Hepatocyte (in vitro differentiated cells): Measurements from ENCODE around the gene CTBP2. TPM values are rescaled to one million over a fixed set of nuclear protein-coding genes. Genes with fewer than 3 reads are reported as not detected.

ENCODE experiments used
- DNase-seq: peaks from one replicate; pipeline ENCODE4 v3.0.0-alpha.2; 2016; ENCODE audit warnings: low spot score
- H2AFZ ChIP-seq: fragments of 200-600 bp; sonication (generic); 2 replicates; pipeline ENCODE4 v1.6.0; 2016; ENCODE audit warnings: antibody characterized with exemption, mild to moderate bottlenecking
- H3K27ac ChIP-seq: fragments of 200-600 bp; sonication (generic); 2 replicates; pipeline ENCODE4 v1.5.1; 2016; ENCODE audit warnings: mild to moderate bottlenecking
- H3K27me3 ChIP-seq: fragments of 200-600 bp; sonication (generic); 2 replicates; pipeline ENCODE4 v1.6.1; 2016
- H3K36me3 ChIP-seq: fragments of 200-600 bp; sonication (generic); replicated peaks from 2 replicates; pipeline ENCODE4 v1.5.1; 2016; ENCODE audit warnings: low read depth; ENCODE audit not compliant: insufficient read depth
- H3K4me1 ChIP-seq: fragments of 200-600 bp; sonication (generic); 2 replicates; pipeline ENCODE4 v1.5.1; 2016; ENCODE audit warnings: mild to moderate bottlenecking, moderate library complexity; ENCODE audit not compliant: insufficient read depth
- H3K4me2 ChIP-seq: fragments of 200-600 bp; sonication (generic); 2 replicates; pipeline ENCODE4 v1.6.0; 2016
- H3K4me3 ChIP-seq: fragments of 200-600 bp; sonication (generic); 2 replicates; pipeline ENCODE4 v1.5.1; 2016; ENCODE audit warnings: mild to moderate bottlenecking
- H3K79me2 ChIP-seq: fragments of 200-600 bp; sonication (generic); 2 replicates; pipeline ENCODE4 v1.6.0; 2017; ENCODE audit warnings: mild to moderate bottlenecking
- H3K9me2 ChIP-seq: fragments of 200-600 bp; sonication (generic); replicated peaks from 2 replicates; pipeline ENCODE4 v1.6.0; 2017; ENCODE audit warnings: mild to moderate bottlenecking; ENCODE audit not compliant: insufficient read depth
- H3K9me3 ChIP-seq: fragments of 200-600 bp; sonication (generic); 2 replicates; pipeline ENCODE4 v1.5.1; 2016; ENCODE audit warnings: low read depth, mild to moderate bottlenecking
- H4K20me1 ChIP-seq: fragments of 200-600 bp; sonication (generic); 2 replicates; pipeline ENCODE4 v1.6.0; 2016; ENCODE audit warnings: mild to moderate bottlenecking; ENCODE audit not compliant: insufficient read depth, poor library complexity, severe bottlenecking
- EZH2 ChIP-seq: fragments of 200-600 bp; sonication (generic); IDR thresholded peaks from 2 replicates; pipeline ENCODE4 v1.6.1; 2016; ENCODE audit warnings: antibody characterized with exemption, mild to moderate bottlenecking, borderline replicate concordance
- EZH2phosphoT487 ChIP-seq: fragments of 200-600 bp; sonication (generic); IDR thresholded peaks from one replicate; pipeline ENCODE4 v1.6.1; 2018; ENCODE audit warnings: antibody characterized with exemption, mild to moderate bottlenecking, low read depth, moderate library complexity; ENCODE audit not compliant: unreplicated experiment, severe bottlenecking
- WGBS: methylation state at CpG from one replicate; pipeline ENCODE4 v1.1.6; 2016; ENCODE audit warnings: low lambda C conversion rate; ENCODE audit errors: missing lambda C conversion rate; 5-methylcytosine and 5-hydroxymethylcytosine counted together
- polyA plus RNA-seq: library from polyadenylated mRNA; unstranded; fragments of >200 nt; fragmentation: Nextera tagmentation; extraction: Ambion mirVana; gene quantifications from 2 replicates; pipeline ENCODE4 v1.2.1, GENCODE V29; 2016
- total RNA-seq: library from RNA; depleted of rRNA; stranded (reverse); fragments of >200 nt; gene quantifications from 2 replicates; pipeline ENCODE4 v1.2.3, GENCODE V29; 2014
- TF ChIP-seq, protein P1 (sequence below): fragments of 200-600 bp; sonication (generic); IDR thresholded peaks from 2 replicates; pipeline ENCODE4 v1.5.1; 2016; ENCODE audit warnings: antibody characterized with exemption, mild to moderate bottlenecking; ENCODE audit not compliant: poor library complexity

CTBP2 gene
- total and polyA plus RNA-seq, 2 experiments from 2014 or later, result 61.3 to 81.0 TPM

DNA sequence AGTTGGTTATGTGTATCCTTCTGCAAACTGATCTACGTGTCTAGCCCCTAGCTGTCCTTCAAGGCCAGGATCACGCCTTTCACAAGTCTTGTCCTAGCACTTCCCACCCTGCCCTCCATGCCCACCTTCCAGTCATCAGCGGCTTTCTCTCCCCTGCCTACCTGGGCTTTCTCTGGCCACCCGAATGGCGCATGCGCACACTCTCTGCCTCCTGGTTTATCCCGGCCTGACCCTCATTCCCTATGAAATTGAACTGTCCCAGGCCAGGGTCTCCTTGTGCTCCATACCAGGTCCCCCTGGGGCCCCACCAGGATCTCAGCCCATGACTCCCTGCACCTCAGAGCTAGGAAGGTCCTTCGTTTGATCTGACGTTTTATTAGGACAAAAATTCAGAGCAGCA lies 31.6 kb upstream of the CTBP2 start:
- Histone ChIP-seq H3K27me3 (no peaks in the 10 kb centered on the region), H3K9me3 (no peaks in the 10 kb centered on the region), H4K20me1 (no peaks in the 10 kb centered on the region), H3K27ac (no peak overlapping the region), H3K9me2 (no peaks in the 10 kb centered on the region), H3K36me3 (no peaks in the 10 kb centered on the region), H2AFZ (no peak overlapping the region), H3K4me3 (no peak overlapping the region), H3K79me2 (no peaks in the 10 kb centered on the region), H3K4me2 (no peak overlapping the region), H3K4me1 (no peaks in the 10 kb centered on the region)
- 92% methylated on average over 9 of the region's 9 CpGs for WGBS
- TF ChIP-seq, protein P1, sequence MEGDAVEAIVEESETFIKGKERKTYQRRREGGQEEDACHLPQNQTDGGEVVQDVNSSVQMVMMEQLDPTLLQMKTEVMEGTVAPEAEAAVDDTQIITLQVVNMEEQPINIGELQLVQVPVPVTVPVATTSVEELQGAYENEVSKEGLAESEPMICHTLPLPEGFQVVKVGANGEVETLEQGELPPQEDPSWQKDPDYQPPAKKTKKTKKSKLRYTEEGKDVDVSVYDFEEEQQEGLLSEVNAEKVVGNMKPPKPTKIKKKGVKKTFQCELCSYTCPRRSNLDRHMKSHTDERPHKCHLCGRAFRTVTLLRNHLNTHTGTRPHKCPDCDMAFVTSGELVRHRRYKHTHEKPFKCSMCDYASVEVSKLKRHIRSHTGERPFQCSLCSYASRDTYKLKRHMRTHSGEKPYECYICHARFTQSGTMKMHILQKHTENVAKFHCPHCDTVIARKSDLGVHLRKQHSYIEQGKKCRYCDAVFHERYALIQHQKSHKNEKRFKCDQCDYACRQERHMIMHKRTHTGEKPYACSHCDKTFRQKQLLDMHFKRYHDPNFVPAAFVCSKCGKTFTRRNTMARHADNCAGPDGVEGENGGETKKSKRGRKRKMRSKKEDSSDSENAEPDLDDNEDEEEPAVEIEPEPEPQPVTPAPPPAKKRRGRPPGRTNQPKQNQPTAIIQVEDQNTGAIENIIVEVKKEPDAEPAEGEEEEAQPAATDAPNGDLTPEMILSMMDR, result no peak
- TF ChIP-seq EZH2phosphoT487 (no peak), EZH2 (no peak)
- no peak for DNase-seq

DNA sequence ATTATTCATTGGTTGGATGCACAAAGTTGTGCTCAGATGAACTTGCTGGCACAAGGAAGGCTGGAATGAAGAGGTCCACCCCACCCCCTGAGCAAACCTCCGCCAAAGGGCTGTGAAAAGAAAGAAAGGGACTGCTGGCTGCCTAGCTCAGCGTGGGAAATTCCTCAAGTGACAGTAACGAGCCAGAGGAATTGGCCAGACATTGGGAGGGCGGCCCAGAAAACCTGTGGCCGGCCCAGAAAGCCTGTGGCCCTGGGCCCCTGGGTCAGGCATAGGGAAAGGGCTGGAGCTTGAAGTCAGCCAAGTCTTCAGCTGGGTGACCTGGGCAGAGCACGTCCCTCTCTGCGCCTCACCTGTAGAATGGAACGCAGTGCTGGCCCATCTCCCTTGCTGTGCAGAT lies 30.6 kb upstream of the CTBP2 start:
- no peaks in the 10 kb centered on the region for H3K36me3 ChIP-seq
- H2AFZ ChIP-seq, result no peak overlapping the region
- no peaks in the 10 kb centered on the region for H3K9me3 ChIP-seq
- no peak for TF ChIP-seq EZH2
- no peak for TF ChIP-seq EZH2phosphoT487
- TF ChIP-seq, protein P1, result no peak
- DNase-seq, result no peak
- H3K27ac ChIP-seq, result no peak overlapping the region
- H3K4me1 ChIP-seq, result no peaks in the 10 kb centered on the region
- 86% methylated on average over 8 of the region's 8 CpGs for WGBS
- H4K20me1 ChIP-seq, result no peaks in the 10 kb centered on the region
- no peak overlapping the region for H3K4me3 ChIP-seq
- no peaks in the 10 kb centered on the region for H3K27me3 ChIP-seq
- no peaks in the 10 kb centered on the region for H3K9me2 ChIP-seq
- H3K79me2 ChIP-seq, result no peaks in the 10 kb centered on the region
- no peak overlapping the region for H3K4me2 ChIP-seq

DNA sequence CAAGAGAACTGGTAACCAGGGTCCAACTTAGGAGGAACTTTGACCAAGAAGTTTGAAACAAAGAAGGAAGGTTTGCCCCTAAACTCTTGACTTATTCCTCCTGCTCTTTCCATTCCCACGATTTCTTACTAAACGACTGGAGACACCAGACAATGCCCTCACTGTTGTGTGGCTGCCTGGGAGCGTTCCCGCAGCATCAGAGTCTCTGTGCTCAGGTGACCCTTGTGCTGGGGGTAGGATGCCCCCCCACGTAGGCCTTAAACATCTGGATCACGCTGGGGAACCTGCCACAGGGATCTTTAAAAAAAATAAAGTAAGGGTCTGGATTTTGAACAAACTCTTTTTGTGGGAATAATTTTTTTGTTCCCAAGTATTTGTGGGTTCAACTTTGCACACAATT lies 30.1 kb upstream of the CTBP2 start:
- Histone ChIP-seq H3K27me3 (no peaks in the 10 kb centered on the region), H3K4me1 (no peaks in the 10 kb centered on the region), H3K27ac (no peak overlapping the region), H3K79me2 (no peaks in the 10 kb centered on the region), H3K4me2 (no peak overlapping the region), H3K9me2 (no peaks in the 10 kb centered on the region), H4K20me1 (no peaks in the 10 kb centered on the region), H2AFZ (no peak overlapping the region), H3K9me3 (no peaks in the 10 kb centered on the region), H3K36me3 (no peaks in the 10 kb centered on the region), H3K4me3 (no peak overlapping the region)
- WGBS, result 78% methylated on average over 6 of the region's 6 CpGs
- TF ChIP-seq, protein P1, result no peak
- TF ChIP-seq EZH2 (no peak), EZH2phosphoT487 (no peak)
- DNase-seq, result no peak

DNA sequence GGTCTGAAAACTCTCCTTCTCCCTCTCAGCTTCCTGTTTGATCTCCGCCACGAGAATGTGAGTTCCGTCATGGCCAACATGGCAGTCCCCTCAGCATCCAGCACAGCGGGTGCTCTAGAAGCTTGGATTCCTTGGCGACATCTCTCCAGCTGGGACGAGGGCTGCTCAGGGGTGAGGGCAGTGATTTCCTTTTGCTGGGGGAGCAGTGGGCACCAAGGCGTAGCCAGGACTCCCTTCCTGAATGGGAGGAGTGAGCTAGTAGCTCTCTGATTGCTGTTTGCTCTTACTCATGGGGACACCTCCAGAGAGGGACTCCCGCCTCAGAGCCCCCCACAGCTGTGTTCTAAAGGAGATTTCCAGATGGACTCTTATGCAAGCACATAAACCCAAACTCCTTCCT lies 28.8 kb upstream of the CTBP2 start:
- Histone ChIP-seq H3K27me3 (no peaks in the 10 kb centered on the region), H3K9me2 (no peaks in the 10 kb centered on the region), H2AFZ (no peak overlapping the region), H3K9me3 (no peaks in the 10 kb centered on the region), H3K79me2 (no peaks in the 10 kb centered on the region), H3K4me3 (no peak overlapping the region), H3K4me1 (no peaks in the 10 kb centered on the region), H3K27ac (no peak overlapping the region), H3K36me3 (no peaks in the 10 kb centered on the region), H4K20me1 (no peaks in the 10 kb centered on the region), H3K4me2 (no peak overlapping the region)
- DNase-seq, result no peak
- TF ChIP-seq, protein P1, result no peak
- no peak for TF ChIP-seq EZH2
- no peak for TF ChIP-seq EZH2phosphoT487
- WGBS, result 88% methylated on average over 8 of the region's 8 CpGs
